GM12878 (cell line): ENCODE results near the gene BSN. TPM values are rescaled to one million over a fixed set of nuclear protein-coding genes. Genes with fewer than 3 reads are reported as not detected.

Source experiments
- ATAC-seq: fragments of 200-7000 bp; cut with Tn5 transposase; 3 replicates; pipeline ENCODE4 v1.9.1; 2020; ENCODE audit warnings: mild to moderate bottlenecking, moderate library complexity
- BruUV-seq: library from RNA; stranded (reverse); fragments of 400-500 nt; replicated peaks from 2 replicates; lab custom pipeline; 2021; lab: Mats Ljungman, UMichigan
- CTCF ChIA-PET: fragments of 300-600 bp; sonication (Branson Sonifier 250); formaldehyde crosslinking; extraction: SDS; loops from one replicate; lab custom pipeline; 2021; ENCODE audit warnings: inconsistent platforms; lab: Yijun Ruan, JAX
- POLR2A ChIA-PET: fragments of 350-600 bp; formaldehyde crosslinking; extraction: SDS; loops from one replicate; lab custom pipeline; 2021; ENCODE audit warnings: inconsistent platforms; lab: Charles Lee
- RAD21 ChIA-PET: fragments of 300-600 bp; sonication (Branson Sonifier 250); formaldehyde crosslinking; loops from one replicate; lab custom pipeline; 2023; ENCODE audit warnings: antibody characterized with exemption; ENCODE audit not compliant: unreplicated experiment; lab: Charles Lee
- SMC1A ChIA-PET: fragments of 300-600 bp; sonication (Branson Sonifier 250); formaldehyde crosslinking; loops from one replicate; lab custom pipeline; 2023; ENCODE audit not compliant: unreplicated experiment, uncharacterized antibody; lab: Charles Lee
- DNase-seq: peaks from one replicate; pipeline ENCODE4 v3.0.0-alpha.2; 2011; ENCODE audit warnings: low read depth, low spot score
- FAIRE-seq: peaks from 3 replicates; lab custom pipeline; 2011; peaks lifted over from hg19 to GRCh38; lab: Jason Lieb, UNC
- H2AFZ ChIP-seq: 2 replicates; pipeline ENCODE4 v1.6.0; 2011; ENCODE audit warnings: low read depth, low read length, control low read depth; ENCODE audit not compliant: control insufficient read depth
- H3K27ac ChIP-seq: 2 replicates; pipeline ENCODE4 v1.5.1; 2011; ENCODE audit warnings: control low read depth; ENCODE audit not compliant: control insufficient read depth, insufficient read depth
- H3K27me3 ChIP-seq, 2 experiments: replicated peaks in 1 of 2; 2 replicates each; pipeline versions ENCODE4 v1.6.0 to v1.6.1; 2011; ENCODE audit warnings: low read length in 1 of 2; ENCODE audit not compliant: control insufficient read depth in 2 of 2, insufficient read depth in 2 of 2
- H3K36me3 ChIP-seq, 2 experiments: 2 replicates each; pipeline ENCODE4 v1.5.1; 2011; ENCODE audit warnings: low read length in 1 of 2; ENCODE audit not compliant: control insufficient read depth in 2 of 2, insufficient read depth in 2 of 2
- H3K4me1 ChIP-seq: 2 replicates; pipeline ENCODE4 v1.6.1; 2011; ENCODE audit warnings: mild to moderate bottlenecking, low read length, moderate library complexity, mixed read lengths; ENCODE audit not compliant: control insufficient read depth, insufficient read depth
- H3K4me2 ChIP-seq: 2 replicates; pipeline ENCODE4 v1.6.0; 2011; ENCODE audit warnings: control low read depth; ENCODE audit not compliant: control insufficient read depth, insufficient read depth
- H3K4me3 ChIP-seq: fragments of 200-600 bp; sonication (generic); 2 replicates; pipeline ENCODE4 v1.5.1; 2016
- H3K79me2 ChIP-seq: 2 replicates; pipeline ENCODE4 v1.6.0; 2011; ENCODE audit warnings: low read length; ENCODE audit not compliant: control insufficient read depth, insufficient read depth
- H3K9ac ChIP-seq: 2 replicates; pipeline ENCODE4 v1.8.0; 2011; ENCODE audit warnings: low read length, control low read depth, mixed read lengths; ENCODE audit not compliant: control insufficient read depth, insufficient read depth
- H3K9me3 ChIP-seq: replicated peaks from 3 replicates; pipeline ENCODE4 v1.5.1; 2011; ENCODE audit warnings: mild to moderate bottlenecking, low read length; ENCODE audit not compliant: control insufficient read depth, insufficient read depth
- H4K20me1 ChIP-seq: 2 replicates; pipeline ENCODE4 v1.6.0; 2011; ENCODE audit not compliant: control insufficient read depth, insufficient read depth
- BACH1 ChIP-seq: fragments of 450-650 bp; IDR thresholded peaks from 2 replicates; pipeline ENCODE4 v1.6.1; 2017; ENCODE audit warnings: mild to moderate bottlenecking, borderline replicate concordance
- HDAC6 ChIP-seq: fragments of 200-600 bp; sonication (generic); IDR thresholded peaks from one replicate; pipeline ENCODE4 v1.8.0; 2017; ENCODE audit warnings: antibody characterized with exemption; ENCODE audit not compliant: unreplicated experiment
- HDGF ChIP-seq: fragments of 450-650 bp; IDR thresholded peaks from 2 replicates; pipeline ENCODE4 v1.6.1; 2016; ENCODE audit warnings: antibody characterized with exemption
- LARP7 ChIP-seq: fragments of 450-650 bp; IDR thresholded peaks from 2 replicates; pipeline ENCODE4 v1.6.1; 2017; ENCODE audit warnings: mild to moderate bottlenecking
- POLR2AphosphoS5 ChIP-seq: IDR thresholded peaks from 2 replicates; pipeline ENCODE4 v1.6.1; 2011; ENCODE audit warnings: mild to moderate bottlenecking, low read length, inconsistent platforms
- SMARCA5 ChIP-seq: fragments of 450-650 bp; IDR thresholded peaks from 2 replicates; pipeline ENCODE4 v1.6.1; 2017; ENCODE audit warnings: mild to moderate bottlenecking
- SMC3 ChIP-seq: IDR thresholded peaks from 2 replicates; pipeline ENCODE4 v1.6.1; 2011; ENCODE audit warnings: low read length, improper control_type of control experiment, borderline replicate concordance
- ZNF622 ChIP-seq: fragments of 450-650 bp; IDR thresholded peaks from 2 replicates; pipeline ENCODE4 v1.6.1; 2017; ENCODE audit warnings: mild to moderate bottlenecking, inconsistent platforms
- WGBS: methylation state at CpG from one replicate; pipeline ENCODE4 v1.1.6; 2016; ENCODE audit warnings: low lambda C conversion rate; ENCODE audit not compliant: insufficient replicate concordance, insufficient coverage; ENCODE audit errors: missing lambda C conversion rate; 5-methylcytosine and 5-hydroxymethylcytosine counted together
- in situ Hi-C: fragments of 300-500 bp; cut with MboI; formaldehyde crosslinking; loops from 9 replicates; pipeline ENCODE4 v1.14.3; 2018; ENCODE audit warnings: mixed read lengths
- intact Hi-C: fragments of 100-400 bp; cut with micrococcal nuclease; formaldehyde crosslinking; loops from one replicate; pipeline ENCODE4 v1.14.2; 2022; ENCODE audit not compliant: unreplicated experiment
- polyA plus RNA-seq, 11 experiments: library from polyadenylated mRNA; depleted of rRNA in 4 of 11; unstranded in 6 of 11; stranded (reverse) in 5 of 11; fragments of >200 nt; fragmentation: Nextera tagmentation in 4 of 11; fragmentation: Illumina TruSeq in 1 of 11; extraction: Ambion mirVana in 4 of 11; extraction: Trizol in 1 of 11; gene quantifications; 1 replicate in 1 of 11; 2 replicates in 10 of 11; pipeline versions ENCODE4 v1.2.1 to v1.2.3, GENCODE V29; 2011 to 2016; ENCODE audit warnings: inconsistent platforms in 2 of 11, missing spikeins in 2 of 11, low read depth in 1 of 11
- total RNA-seq, 4 experiments: library from RNA; depleted of rRNA in 3 of 4; stranded (reverse); fragments of >200 nt in 3 of 4; fragmentation: Illumina TruSeq in 1 of 4; extraction: Trizol in 1 of 4; gene quantifications; 2 replicates each; pipeline versions ENCODE4 v1.2.1 to v1.2.3, GENCODE V29; 2013 to 2021
- TF ChIP-seq, protein P1 (sequence below): fragments of 450-650 bp; formaldehyde crosslinking; IDR thresholded peaks from 2 replicates; pipeline ENCODE4 v1.5.0; 2022; ENCODE audit warnings: mild to moderate bottlenecking, missing genetic modification characterization
- TF ChIP-seq, protein P2 (sequence below): fragments of 450-650 bp; conservative IDR thresholded peaks from 2 replicates; pipeline ENCODE4 v1.6.1; 2017; ENCODE audit warnings: mild to moderate bottlenecking, moderate library complexity

The BSN gene
- total and polyA plus RNA-seq, 10 of the 15 experiments (the other 5 are each of a cell fraction or from before 2014, with no cell fraction given): under 0.01 to 0.19 (median 0.05) TPM; not detected in 1

DNA sequence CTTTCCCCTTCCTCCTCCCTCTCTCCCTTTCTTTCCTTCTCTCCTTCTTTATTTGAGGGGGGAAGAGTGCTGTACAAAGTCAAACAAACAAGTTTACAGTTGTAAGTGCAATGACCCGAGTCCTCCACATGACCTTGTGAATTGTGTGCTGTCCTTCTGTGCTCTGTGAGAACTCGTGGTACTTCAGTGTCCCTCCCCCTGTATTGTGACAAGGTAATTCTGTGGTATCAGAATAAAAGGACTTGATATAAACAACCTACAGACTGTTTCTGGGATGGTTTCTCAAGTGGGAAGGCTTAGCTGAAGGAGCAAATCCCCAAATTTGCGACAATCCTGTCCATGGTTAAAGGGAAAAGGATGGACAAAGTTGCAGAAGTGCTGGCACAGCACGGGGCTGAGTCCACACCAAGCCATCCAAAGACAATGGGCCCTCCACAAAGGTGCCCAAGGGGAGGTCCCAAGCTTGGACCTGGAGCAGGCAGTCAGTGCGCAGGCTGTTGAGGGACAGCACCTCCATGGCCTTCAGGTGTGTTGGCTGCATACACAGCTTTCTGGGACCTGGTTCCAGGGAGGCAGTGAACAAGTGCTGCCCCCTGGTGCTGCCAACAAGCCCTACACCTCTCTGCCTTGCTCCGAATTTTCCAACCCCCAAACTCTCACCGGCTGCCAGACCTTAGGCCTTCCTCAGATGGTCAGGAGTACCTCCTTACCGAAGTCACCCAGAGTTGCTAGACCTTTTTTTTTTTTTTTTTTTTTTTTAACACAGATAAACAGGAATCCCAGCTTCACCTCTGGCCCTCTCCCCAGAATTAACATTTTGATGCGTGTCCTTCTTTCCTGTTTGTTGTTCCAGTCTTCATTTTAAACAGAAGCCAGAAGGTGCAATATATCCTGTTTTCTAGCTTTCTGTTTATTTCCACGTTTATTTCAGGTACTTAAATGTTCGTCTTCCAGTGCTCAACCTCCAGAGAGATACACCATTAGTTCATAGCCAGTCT is 117.3 kb downstream of the BSN start (continued):
- TF ChIP-seq BACH1 (no peak), HDAC6 (no peak), SMC3 (peak; percentile 93), HDGF (0 out of 2 replicates have a peak, but pooled peaks have one; percentile 21)
- TF ChIP-seq, protein P1, sequence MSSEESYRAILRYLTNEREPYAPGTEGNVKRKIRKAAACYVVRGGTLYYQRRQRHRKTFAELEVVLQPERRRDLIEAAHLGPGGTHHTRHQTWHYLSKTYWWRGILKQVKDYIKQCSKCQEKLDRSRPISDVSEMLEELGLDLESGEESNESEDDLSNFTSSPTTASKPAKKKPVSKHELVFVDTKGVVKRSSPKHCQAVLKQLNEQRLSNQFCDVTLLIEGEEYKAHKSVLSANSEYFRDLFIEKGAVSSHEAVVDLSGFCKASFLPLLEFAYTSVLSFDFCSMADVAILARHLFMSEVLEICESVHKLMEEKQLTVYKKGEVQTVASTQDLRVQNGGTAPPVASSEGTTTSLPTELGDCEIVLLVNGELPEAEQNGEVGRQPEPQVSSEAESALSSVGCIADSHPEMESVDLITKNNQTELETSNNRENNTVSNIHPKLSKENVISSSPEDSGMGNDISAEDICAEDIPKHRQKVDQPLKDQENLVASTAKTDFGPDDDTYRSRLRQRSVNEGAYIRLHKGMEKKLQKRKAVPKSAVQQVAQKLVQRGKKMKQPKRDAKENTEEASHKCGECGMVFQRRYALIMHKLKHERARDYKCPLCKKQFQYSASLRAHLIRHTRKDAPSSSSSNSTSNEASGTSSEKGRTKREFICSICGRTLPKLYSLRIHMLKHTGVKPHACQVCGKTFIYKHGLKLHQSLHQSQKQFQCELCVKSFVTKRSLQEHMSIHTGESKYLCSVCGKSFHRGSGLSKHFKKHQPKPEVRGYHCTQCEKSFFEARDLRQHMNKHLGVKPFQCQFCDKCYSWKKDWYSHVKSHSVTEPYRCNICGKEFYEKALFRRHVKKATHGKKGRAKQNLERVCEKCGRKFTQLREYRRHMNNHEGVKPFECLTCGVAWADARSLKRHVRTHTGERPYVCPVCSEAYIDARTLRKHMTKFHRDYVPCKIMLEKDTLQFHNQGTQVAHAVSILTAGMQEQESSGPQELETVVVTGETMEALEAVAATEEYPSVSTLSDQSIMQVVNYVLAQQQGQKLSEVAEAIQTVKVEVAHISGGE: no peak

DNA sequence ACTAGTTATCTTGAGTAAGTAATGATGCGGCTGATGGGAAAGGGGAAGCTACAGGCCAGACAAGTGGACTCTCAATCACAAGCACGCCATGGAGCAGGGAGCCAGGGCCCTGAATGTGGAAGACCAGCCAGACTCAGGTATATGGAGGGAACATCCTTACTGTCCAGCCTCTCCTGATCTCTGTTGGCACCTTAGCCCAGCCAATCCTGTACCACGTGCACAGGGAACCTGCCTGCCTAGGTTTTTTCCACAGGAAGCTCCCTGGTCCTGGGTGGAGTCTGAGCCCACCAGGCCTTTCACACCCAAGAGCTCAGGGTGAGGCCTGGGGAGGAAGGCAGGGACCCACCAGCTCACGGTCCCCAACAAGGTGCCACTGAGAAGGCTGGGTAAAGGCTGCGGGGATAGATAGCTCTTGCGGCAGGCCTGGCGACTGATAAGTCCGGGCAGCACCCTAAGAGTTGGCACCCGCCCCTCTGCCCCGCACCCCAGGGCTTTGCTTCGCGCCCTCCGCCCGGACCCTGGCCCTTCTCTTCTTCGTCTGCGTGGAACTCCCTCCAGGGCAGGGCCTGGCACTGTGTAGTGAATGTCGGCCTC is 118.9 kb downstream of the BSN start:
- Histone ChIP-seq H3K36me3 (peaks cover 0 to 7% of the 10 kb centered on the region in 2 experiments), H4K20me1 (no peaks in the 10 kb centered on the region), H3K4me1 (peaks cover 10% of the 10 kb centered on the region), H3K27me3 (no peaks in the 10 kb centered on the region), H3K4me2 (peak overlapping the region; percentile 99), H3K79me2 (peaks cover 20% of the 10 kb centered on the region), H3K9ac (peak overlapping the region; percentile 90), H3K27ac (peak overlapping the region; percentile 86), H2AFZ (peak overlapping the region; percentile 76), H3K9me3 (no peaks in the 10 kb centered on the region), H3K4me3 (peak overlapping the region; percentile 94)
- SMC1A ChIA-PET: interaction anchor here (0.9 to 3.3 kb wide), 4 partner anchors 14 to 134 kb away, joined by 3 to 86 read pairs (median 3); no protein-coding TSS in a partner anchor
- TSS peak; percentile 80 for BruUV-seq
- RAD21 ChIA-PET: interaction anchor here (0.5 to 3.3 kb wide), 3 partner anchors 23 to 136 kb away, joined by 3 to 89 read pairs (median 18); no protein-coding TSS in a partner anchor
- WGBS: 9% methylated on average over 17 of the region's 17 CpGs
- TF ChIP-seq POLR2AphosphoS5: 0 out of 2 replicates have a peak, but pooled peaks have one; percentile 31
- TF ChIP-seq SMARCA5: peak; percentile 40; the same call in 1 of the 2 replicates
- TF ChIP-seq ZNF622: no peak
- 0 out of 2 replicates have a peak, but pooled peaks have one; percentile 20 for TF ChIP-seq LARP7
- TF ChIP-seq, protein P2, sequence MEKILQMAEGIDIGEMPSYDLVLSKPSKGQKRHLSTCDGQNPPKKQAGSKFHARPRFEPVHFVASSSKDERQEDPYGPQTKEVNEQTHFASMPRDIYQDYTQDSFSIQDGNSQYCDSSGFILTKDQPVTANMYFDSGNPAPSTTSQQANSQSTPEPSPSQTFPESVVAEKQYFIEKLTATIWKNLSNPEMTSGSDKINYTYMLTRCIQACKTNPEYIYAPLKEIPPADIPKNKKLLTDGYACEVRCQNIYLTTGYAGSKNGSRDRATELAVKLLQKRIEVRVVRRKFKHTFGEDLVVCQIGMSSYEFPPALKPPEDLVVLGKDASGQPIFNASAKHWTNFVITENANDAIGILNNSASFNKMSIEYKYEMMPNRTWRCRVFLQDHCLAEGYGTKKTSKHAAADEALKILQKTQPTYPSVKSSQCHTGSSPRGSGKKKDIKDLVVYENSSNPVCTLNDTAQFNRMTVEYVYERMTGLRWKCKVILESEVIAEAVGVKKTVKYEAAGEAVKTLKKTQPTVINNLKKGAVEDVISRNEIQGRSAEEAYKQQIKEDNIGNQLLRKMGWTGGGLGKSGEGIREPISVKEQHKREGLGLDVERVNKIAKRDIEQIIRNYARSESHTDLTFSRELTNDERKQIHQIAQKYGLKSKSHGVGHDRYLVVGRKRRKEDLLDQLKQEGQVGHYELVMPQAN: peak; percentile 34; the same call in 1 of the 2 replicates
- CTCF ChIA-PET: interaction anchor here (0.6 to 5.3 kb wide), 4 partner anchors 10 to 375 kb away, joined by 3 to 210 read pairs (median 4); no protein-coding TSS in a partner anchor
- intact Hi-C loops (loop anchor here (5.0 to 10.0 kb wide), 2 partner anchors 221 to 648 kb away; partner anchors contain the start of genes IMPDH2 and NDUFAF3), in situ Hi-C loops (loop anchor here (10.0 kb wide), 1 partner anchor 138 kb away; no protein-coding TSS in a partner anchor)
- DNase-seq (no peak), ATAC-seq (peak; percentile 11; the same call in 1 of the 3 replicates), FAIRE-seq (peak; percentile 47)
- POLR2A ChIA-PET: interaction anchor here (0.5 to 2.9 kb wide), 11 partner anchors 110 to 666 kb away, joined by 3 to 10 read pairs (median 4); no protein-coding TSS in a partner anchor
